Motor neuron (in vitro differentiated cells): ENCODE data around the gene SPOCK1. TPM values are rescaled to one million over a fixed set of nuclear protein-coding genes. Genes with fewer than 3 reads are reported as not detected.

Experiments
- ATAC-seq, 8 experiments: fragments of 200-7000 bp; cut with Tn5 transposase; replicated peaks in 6 of 8; 2 replicates each; pipeline ENCODE4 v1.8.0; 2021; ENCODE audit warnings: mild to moderate bottlenecking in 8 of 8, moderate library complexity in 8 of 8
- H3K27ac ChIP-seq, 2 donors: fragments of 250-450 bp; sonication (Bioruptor Pico); 2 replicates each; pipeline ENCODE4 v1.9.0; 2021; ENCODE audit warnings: antibody characterized with exemption in 2 of 2, mild to moderate bottlenecking in 2 of 2, moderate library complexity in 1 of 2
- H3K4me1 ChIP-seq, 2 donors: fragments of 250-450 bp; sonication (Bioruptor Pico); replicated peaks in 1 of 2; 2 replicates each; pipeline ENCODE4 v1.6.1; 2021; ENCODE audit warnings: antibody characterized with exemption in 2 of 2, mild to moderate bottlenecking in 2 of 2, moderate library complexity in 1 of 2
- H3K4me3 ChIP-seq, 5 donors: fragments of 250-450 bp; sonication (Bioruptor Pico); 2 replicates each; pipeline ENCODE4 v1.9.0; 2021; ENCODE audit warnings: antibody characterized with exemption in 5 of 5, mild to moderate bottlenecking in 5 of 5, moderate library complexity in 4 of 5
- WGBS, 10 experiments: fragments of 450-650 bp; shearing (Covaris generic); methylation state at CpG; one replicate each; pipeline ENCODE4 v1.0.0; 2022; 5-methylcytosine and 5-hydroxymethylcytosine counted together
- in situ Hi-C, 9 experiments: fragments of 400-800 bp; cut with MboI; loops; one replicate each; pipeline ENCODE4 v1.15.0; 2021; ENCODE audit warnings: low sequenced_read_pairs in 9 of 9, low pct_unique_long_range_greater_than_20kb in 2 of 9; ENCODE audit not compliant: unreplicated experiment in 9 of 9
- total RNA-seq, 8 experiments: library from RNA; unstranded; fragments of 300-600 nt; gene quantifications; 2 replicates each; pipeline versions ENCODE4 v1.2.3 to v1.2.4, GENCODE V29; 2022

The SPOCK1 gene
- total RNA-seq, 8 experiments from 2014 or later = 9.4 to 154 (median 25.1) TPM

DNA sequence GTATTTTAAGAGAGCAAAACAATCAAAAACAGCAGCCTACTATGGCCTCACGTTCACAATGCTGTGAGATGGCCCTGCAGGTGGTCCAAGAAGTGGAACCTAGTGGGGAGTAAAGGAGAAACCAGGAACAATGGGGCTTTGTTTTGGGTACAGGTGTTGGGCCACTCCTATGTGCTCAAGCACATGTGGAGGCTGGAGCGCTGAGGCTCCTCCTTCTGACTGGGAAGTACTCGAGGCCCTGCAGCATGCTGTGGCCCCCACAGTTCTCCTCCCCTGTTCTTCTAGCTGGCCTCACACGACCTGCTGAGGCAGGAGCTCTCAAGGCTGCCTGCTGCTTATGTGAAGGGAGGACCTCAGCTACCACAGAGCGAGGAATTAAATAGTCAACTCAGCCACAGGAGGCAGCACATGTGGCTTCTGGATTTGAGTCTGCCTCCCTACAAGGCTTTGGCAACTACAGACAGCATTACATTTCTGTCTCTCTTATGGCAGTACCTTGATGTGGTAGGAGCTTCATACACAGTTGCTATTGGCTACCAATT lies 482.3 kb downstream of the SPOCK1 start:
- WGBS, 10 experiments = 0 to 100% (median 47%) methylated on average over 1 to 3 of the region's 5 CpGs; no CpG with 5 or more reads in 2 of the 10 experiments
- H3K27ac ChIP-seq = no peak overlapping the region
- peaks cover 4 to 7% of the 10 kb centered on the region in 2 donors for H3K4me1 ChIP-seq
- peak in 3 of 8 experiments; percentile 44 to 69 (median 62) for ATAC-seq
- in situ Hi-C loops = no loop called here
- H3K4me3 ChIP-seq = no peak overlapping the region

DNA sequence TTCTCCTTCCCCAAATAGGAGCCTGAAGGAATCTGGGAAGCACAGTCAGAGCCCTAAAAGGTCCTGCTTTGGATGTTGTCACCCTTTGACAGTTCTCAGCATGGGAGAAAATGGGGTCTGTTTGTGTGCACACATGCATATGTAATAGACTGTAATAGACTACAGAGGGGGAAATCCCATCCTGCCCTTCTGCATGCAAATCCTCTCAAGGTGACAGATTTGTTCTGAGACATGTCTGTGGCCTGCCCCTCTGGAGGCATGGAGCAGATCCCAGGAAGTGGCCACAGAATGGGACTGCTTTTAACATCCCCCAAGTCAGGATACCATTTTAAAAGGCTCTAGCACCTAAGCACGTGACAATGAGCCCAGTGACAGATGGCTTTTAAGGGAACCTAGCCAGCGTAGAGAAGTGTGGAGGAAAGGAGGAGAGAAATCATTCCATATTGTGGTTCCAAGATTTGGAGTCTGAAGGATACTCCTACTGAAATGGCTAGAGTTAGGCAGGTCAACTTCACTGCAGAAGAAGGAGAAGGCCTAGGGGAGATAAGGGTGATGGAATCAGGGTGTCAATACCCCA lies 483.5 kb downstream of the SPOCK1 start:
- in situ Hi-C loops = no loop called here
- H3K4me1 ChIP-seq = peaks cover 4 to 7% of the 10 kb centered on the region in 2 donors
- peak in 4 of 8 experiments; percentile 50 to 85 (median 72) for ATAC-seq
- no peak overlapping the region for H3K4me3 ChIP-seq
- no peak overlapping the region for H3K27ac ChIP-seq
- 0 to 100% (median 65%) methylated on average over 1 to 2 of the region's 2 CpGs; no CpG with 5 or more reads in 4 of the 10 experiments for whole genome bisulfite sequencing, 10 experiments

- Histone ChIP-seq H3K27ac (no peak overlapping the region), H3K4me1 (peaks cover 4 to 7% of the 10 kb centered on the region in 2 donors), H3K4me3 (no peak overlapping the region)
- no peak for ATAC-seq
- 46 to 100% (median 67%) methylated on average over 2 to 3 of the region's 3 CpGs; no CpG with 5 or more reads in 3 of the 10 experiments for WGBS, 10 experiments
- in situ Hi-C loops = no loop called here
Observed at GRCh38 chr5:137014731-137015130, 484.4 kb downstream of the SPOCK1 start.

- ATAC-seq = peak in 3 of 8 experiments; percentile 24 to 62 (median 59)
- in situ Hi-C loops = no loop called here
- H3K4me1 ChIP-seq = no peaks in the 10 kb centered on the region
- no peak overlapping the region for H3K4me3 ChIP-seq
- H3K27ac ChIP-seq = no peak overlapping the region
- 0 to 80% (median 40%) methylated on average over 1 to 3 of the region's 3 CpGs; no CpG with 5 or more reads in 3 of the 10 experiments for WGBS, 10 experiments
Observed at GRCh38 chr5:137010226-137010625, 488.9 kb downstream of the SPOCK1 start.

DNA sequence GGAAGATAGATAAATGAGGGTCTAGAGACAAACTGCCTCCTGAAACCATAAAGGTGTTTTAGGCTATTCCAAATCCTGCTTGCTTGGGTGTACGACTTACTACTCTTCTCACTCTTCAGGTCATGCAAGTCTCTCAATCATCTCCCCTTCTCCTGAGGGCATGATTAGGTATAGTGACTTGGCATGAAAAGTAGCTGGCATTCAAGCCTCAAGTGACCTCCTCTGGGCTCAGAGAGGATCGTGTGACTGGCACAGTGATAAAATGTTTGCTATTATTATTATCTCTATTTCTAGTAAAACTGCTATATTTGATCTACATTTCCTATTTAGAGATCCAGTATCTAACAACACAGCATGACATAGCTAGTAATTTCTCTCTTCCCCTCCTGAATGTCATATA lies 494.8 kb downstream of the SPOCK1 start:
- Histone ChIP-seq H3K4me3 (no peak overlapping the region), H3K27ac (no peak overlapping the region), H3K4me1 (peaks cover 0 to 4% of the 10 kb centered on the region in 2 donors)
- WGBS, 10 experiments = 21 to 83% (median 67%) methylated on average over 1 to 2 of the region's 2 CpGs; no CpG with 5 or more reads in 3 of the 10 experiments
- no peak for ATAC-seq
- in situ Hi-C loops = no loop called here

- 80 to 100% (median 89%) methylated on average over 2 to 7 of the region's 7 CpGs; no CpG with 5 or more reads in 1 of the 10 experiments for WGBS, 10 experiments
- H3K4me3 ChIP-seq = no peak overlapping the region
- ATAC-seq = no peak
- no peak overlapping the region for H3K27ac ChIP-seq
- peaks cover 0 to 4% of the 10 kb centered on the region in 2 donors for H3K4me1 ChIP-seq
- in situ Hi-C loops = no loop called here
Observed at GRCh38 chr5:137001026-137001569, 498.0 kb downstream of the SPOCK1 start.

- H3K27ac ChIP-seq = no peak overlapping the region
- in situ Hi-C loops = no loop called here
Observed at GRCh38 chr5:136999787-137000186, 499.3 kb downstream of the SPOCK1 start.

GRCh38 chr5:136998854-136999357 lies 500.2 kb downstream of the SPOCK1 start:
- peaks cover 0 to 4% of the 10 kb centered on the region in 2 donors for H3K4me1 ChIP-seq
- no peak overlapping the region for H3K4me3 ChIP-seq
- in situ Hi-C loops = no loop called here
- H3K27ac ChIP-seq = no peak overlapping the region
- WGBS, 10 experiments = 60 to 90% (median 83%) methylated on average over 1 to 6 of the region's 6 CpGs; no CpG with 5 or more reads in 4 of the 10 experiments
- peak in 1 of 8 experiments; percentile 96 for ATAC-seq

More at GRCh38 chr5:136999787-137000186, 499.3 kb downstream of the SPOCK1 start:
- 59 to 100% (median 90%) methylated on average over 1 to 5 of the region's 5 CpGs; no CpG with 5 or more reads in 2 of the 10 experiments for WGBS, 10 experiments
- H3K4me3 ChIP-seq = no peak overlapping the region
- H3K4me1 ChIP-seq = peaks cover 0 to 4% of the 10 kb centered on the region in 2 donors
- ATAC-seq = no peak

DNA sequence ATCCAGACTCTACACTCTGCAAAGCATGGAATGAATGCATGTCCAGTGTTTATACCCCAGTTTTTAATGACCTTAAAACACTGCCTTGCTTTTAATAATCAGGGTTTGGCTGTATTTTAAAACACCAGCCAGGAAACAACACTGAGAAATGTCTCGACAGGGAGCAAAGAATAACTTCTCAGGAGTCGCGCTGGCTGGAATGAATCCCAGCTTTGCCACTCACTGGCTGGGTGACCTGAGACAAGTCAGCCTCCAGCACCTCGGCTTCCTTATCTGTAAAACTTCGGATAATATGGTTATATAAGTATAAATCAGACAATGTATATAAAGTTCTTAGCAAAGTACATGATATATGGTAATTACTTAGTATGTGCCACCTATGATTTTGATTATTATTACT lies 505.0 kb downstream of the SPOCK1 start:
- in situ Hi-C loops = no loop called here
- H3K27ac ChIP-seq = no peak overlapping the region
- ATAC-seq = no peak
- no peak overlapping the region for H3K4me3 ChIP-seq
- WGBS, 10 experiments = 60 to 100% (median 93%) methylated on average over 1 to 5 of the region's 5 CpGs; no CpG with 5 or more reads in 2 of the 10 experiments
- H3K4me1 ChIP-seq = no peaks in the 10 kb centered on the region

GRCh38 chr5:136992796-136993489 lies 506.2 kb downstream of the SPOCK1 start:
- ATAC-seq = no peak
- in situ Hi-C loops = no loop called here

DNA sequence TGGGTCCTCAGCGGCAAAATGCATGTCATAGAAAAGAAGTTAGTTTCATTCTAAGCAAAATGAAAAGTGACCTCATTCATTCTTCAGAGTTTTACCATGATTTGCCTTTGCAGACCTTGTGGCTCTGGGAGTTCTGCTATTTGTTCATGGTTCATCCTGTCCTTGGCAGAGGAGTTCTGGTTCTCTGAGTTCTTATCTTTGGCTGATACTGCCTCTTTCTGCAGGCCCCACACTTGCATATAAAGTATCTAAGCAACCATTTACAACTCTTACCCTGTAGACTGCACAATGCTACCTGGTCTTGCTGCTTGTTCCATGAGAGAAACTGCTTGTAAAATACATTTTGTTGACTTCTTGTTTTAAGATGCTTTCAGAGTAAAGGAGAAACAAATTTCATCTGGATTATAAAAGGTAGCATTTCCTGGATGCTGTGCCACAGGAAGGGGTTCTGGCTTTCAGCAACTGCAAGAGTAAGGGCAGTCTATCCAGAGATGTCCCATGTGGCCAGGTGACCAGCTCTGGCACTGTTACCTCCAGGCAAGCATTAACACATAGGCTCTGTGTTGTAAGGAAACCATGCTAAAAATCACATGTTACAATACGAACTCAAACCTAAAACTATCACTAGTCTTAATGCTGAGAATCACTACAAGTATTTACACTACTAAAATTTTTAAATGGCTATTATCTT lies 513.2 kb downstream of the SPOCK1 start:
- in situ Hi-C loops = no loop called here
- H3K4me1 ChIP-seq = peaks cover 4 to 7% of the 10 kb centered on the region in 2 donors
- 80 to 100% (median 94%) methylated on average over 1 to 2 of the region's 2 CpGs; no CpG with 5 or more reads in 2 of the 10 experiments for WGBS, 10 experiments

More at GRCh38 chr5:136992796-136993489, 506.2 kb downstream of the SPOCK1 start:
- H3K4me1 ChIP-seq = no peaks in the 10 kb centered on the region
- no peak overlapping the region for H3K4me3 ChIP-seq
- 50 to 100% (median 86%) methylated on average over 1 to 3 of the region's 3 CpGs; no CpG with 5 or more reads in 3 of the 10 experiments for WGBS, 10 experiments
- no peak overlapping the region for H3K27ac ChIP-seq

GRCh38 chr5:136984772-136985446 lies 514.2 kb downstream of the SPOCK1 start:
- Histone ChIP-seq H3K4me3 (no peak overlapping the region), H3K4me1 (peaks cover 4 to 7% of the 10 kb centered on the region in 2 donors), H3K27ac (no peak overlapping the region)
- in situ Hi-C loops = no loop called here
- 78 to 100% (median 100%) methylated on average over 1 to 4 of the region's 4 CpGs; no CpG with 5 or more reads in 1 of the 10 experiments for WGBS, 10 experiments
- no peak for ATAC-seq

More for the DNA sequence above, 513.2 kb downstream of the SPOCK1 start:
- ATAC-seq = no peak
- no peak overlapping the region for H3K4me3 ChIP-seq
- H3K27ac ChIP-seq = no peak overlapping the region
